PC-3 (cell line): ENCODE results near the gene R3HDM4.

Source experiments
- EZH2 ChIP-seq: fragments of 300-600 bp; sonication (generic); IDR thresholded peaks from one replicate; pipeline ENCODE4 v1.6.1; 2017; ENCODE audit warnings: antibody characterized with exemption, mild to moderate bottlenecking, low read length; ENCODE audit not compliant: unreplicated experiment
- EZH2phosphoT487 ChIP-seq: fragments of 300-600 bp; sonication (generic); IDR thresholded peaks from 2 replicates; pipeline ENCODE4 v1.6.1; 2018; ENCODE audit warnings: mild to moderate bottlenecking, antibody characterized with exemption, low read length, borderline replicate concordance
- TF ChIP-seq, protein P1 (sequence below): fragments of 300-600 bp; sonication (generic); conservative IDR thresholded peaks from 2 replicates; pipeline ENCODE4 v1.5.1; 2017; ENCODE audit warnings: antibody characterized with exemption, low read depth, mild to moderate bottlenecking, low read length

DNA sequence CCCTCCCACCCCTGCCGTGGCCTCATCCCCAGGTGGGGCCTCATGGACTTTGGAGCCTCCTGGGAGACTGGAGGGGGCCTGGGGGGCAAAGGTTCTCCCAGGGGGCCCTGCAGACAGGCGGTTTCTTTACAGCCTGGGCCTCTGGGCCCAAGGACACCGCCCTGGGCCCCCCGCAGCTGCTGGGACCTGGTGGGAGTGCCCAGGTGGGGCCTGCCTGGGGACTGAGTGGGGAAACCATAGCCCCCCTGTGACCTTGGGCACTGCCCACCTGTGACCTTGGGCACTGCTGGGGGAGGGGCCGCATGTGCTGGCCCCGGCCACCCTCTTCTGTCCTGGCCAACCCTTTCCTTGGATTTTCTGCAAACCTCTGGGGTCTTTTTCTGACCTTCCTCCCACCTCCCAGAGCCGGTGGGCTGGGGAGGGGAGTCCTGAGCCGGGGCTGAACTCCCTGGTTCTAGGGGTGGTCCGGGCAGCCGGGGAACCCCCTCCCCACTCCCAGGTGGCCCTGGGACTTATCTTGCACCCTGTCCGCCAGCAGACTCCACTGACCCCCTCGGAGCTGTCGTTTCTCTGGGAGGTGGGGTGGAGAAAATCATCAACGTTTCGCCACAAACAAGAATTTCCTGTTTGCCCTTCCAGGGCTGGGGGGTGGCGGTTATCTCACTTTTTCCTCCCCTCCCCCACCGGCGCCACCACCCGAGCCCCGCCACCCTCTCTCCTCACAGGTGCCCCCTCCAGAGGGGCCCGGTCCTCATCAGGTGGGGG, 39.8 kb upstream of the R3HDM4 start:
- TF ChIP-seq, protein P1, sequence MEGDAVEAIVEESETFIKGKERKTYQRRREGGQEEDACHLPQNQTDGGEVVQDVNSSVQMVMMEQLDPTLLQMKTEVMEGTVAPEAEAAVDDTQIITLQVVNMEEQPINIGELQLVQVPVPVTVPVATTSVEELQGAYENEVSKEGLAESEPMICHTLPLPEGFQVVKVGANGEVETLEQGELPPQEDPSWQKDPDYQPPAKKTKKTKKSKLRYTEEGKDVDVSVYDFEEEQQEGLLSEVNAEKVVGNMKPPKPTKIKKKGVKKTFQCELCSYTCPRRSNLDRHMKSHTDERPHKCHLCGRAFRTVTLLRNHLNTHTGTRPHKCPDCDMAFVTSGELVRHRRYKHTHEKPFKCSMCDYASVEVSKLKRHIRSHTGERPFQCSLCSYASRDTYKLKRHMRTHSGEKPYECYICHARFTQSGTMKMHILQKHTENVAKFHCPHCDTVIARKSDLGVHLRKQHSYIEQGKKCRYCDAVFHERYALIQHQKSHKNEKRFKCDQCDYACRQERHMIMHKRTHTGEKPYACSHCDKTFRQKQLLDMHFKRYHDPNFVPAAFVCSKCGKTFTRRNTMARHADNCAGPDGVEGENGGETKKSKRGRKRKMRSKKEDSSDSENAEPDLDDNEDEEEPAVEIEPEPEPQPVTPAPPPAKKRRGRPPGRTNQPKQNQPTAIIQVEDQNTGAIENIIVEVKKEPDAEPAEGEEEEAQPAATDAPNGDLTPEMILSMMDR, result no peak
- no peak for TF ChIP-seq EZH2phosphoT487
- no peak for TF ChIP-seq EZH2
